CD4-positive, alpha-beta memory T cell (primary cell): ENCODE results near the gene EXD2. TPM values are rescaled to one million over a fixed set of nuclear protein-coding genes. Genes with fewer than 3 reads are reported as not detected.
"Not testable (repeated sequence)": the region's sequence is repeated elsewhere in the genome, so short reads cannot be mapped to it uniquely, and the experiment has no call there.

ENCODE experiments used
- CTCF ChIA-PET: fragments of 350-600 bp; sonication (Branson Sonifier 250); formaldehyde crosslinking; loops from one replicate; lab custom pipeline; 2021; ENCODE audit warnings: inconsistent platforms; ENCODE audit not compliant: partially characterized antibody; lab: Charles Lee
- POLR2A ChIA-PET: fragments of 350-600 bp; sonication (Branson Sonifier 250); formaldehyde crosslinking; loops from one replicate; lab custom pipeline; 2021; ENCODE audit not compliant: partially characterized antibody; lab: Charles Lee
- DNase-seq, 5 donors: peaks; one replicate each; pipeline versions ENCODE4 v3.0.0 to v3.0.0-alpha.2; 2020 to 2022; ENCODE audit warnings: mixed read lengths in 1 of 5
- H3K27ac ChIP-seq: one replicate; pipeline ENCODE4 v1.7.0; 2013; ENCODE audit warnings: low read depth, low read length
- H3K27me3 ChIP-seq: 2 replicates; pipeline ENCODE4 v1.7.0; 2013; ENCODE audit warnings: mild to moderate bottlenecking, low read length, moderate library complexity; ENCODE audit not compliant: insufficient read depth
- H3K36me3 ChIP-seq: 2 replicates; pipeline ENCODE4 v1.7.0; 2013; ENCODE audit warnings: mild to moderate bottlenecking, low read length, moderate library complexity; ENCODE audit not compliant: insufficient read depth
- H3K4me1 ChIP-seq: 2 replicates; pipeline ENCODE4 v1.7.0; 2013; ENCODE audit warnings: mild to moderate bottlenecking, low read length, moderate library complexity; ENCODE audit not compliant: insufficient read depth
- H3K4me3 ChIP-seq, 2 donors: one replicate each; pipeline ENCODE4 v1.7.0; 2013; ENCODE audit warnings: low read length in 2 of 2, mild to moderate bottlenecking in 1 of 2
- H3K9me3 ChIP-seq, 2 donors: one replicate each; pipeline ENCODE4 v1.7.0; 2013; ENCODE audit warnings: low read length in 2 of 2, control low read depth in 1 of 2; ENCODE audit not compliant: control insufficient read depth in 1 of 2
- H3K27ac Mint-ChIP-seq, 7 donors: one replicate each; pipeline ENCODE4 v1.8.0; 2020 to 2021; ENCODE audit warnings: mixed read lengths in 7 of 7, mild to moderate bottlenecking in 6 of 7, inconsistent platforms in 3 of 7, moderate library complexity in 3 of 7
- H3K27me3 Mint-ChIP-seq, 2 donors: one replicate each; pipeline ENCODE4 v1.8.0; 2020 to 2021; ENCODE audit warnings: mixed read lengths in 2 of 2
- H3K36me3 Mint-ChIP-seq, 2 donors: one replicate each; pipeline ENCODE4 v1.8.0; 2020 to 2021; ENCODE audit warnings: mixed read lengths in 2 of 2, inconsistent platforms in 1 of 2, mild to moderate bottlenecking in 1 of 2
- H3K4me1 Mint-ChIP-seq, 4 donors: one replicate each; pipeline ENCODE4 v1.8.0; 2020 to 2021; ENCODE audit warnings: mixed read lengths in 4 of 4, mild to moderate bottlenecking in 1 of 4
- H3K4me3 Mint-ChIP-seq, 8 donors: one replicate each; pipeline ENCODE4 v1.8.0; 2020 to 2021; ENCODE audit warnings: mixed read lengths in 8 of 8, mild to moderate bottlenecking in 7 of 8, moderate library complexity in 6 of 8, inconsistent platforms in 3 of 8
- H3K9me3 Mint-ChIP-seq, 8 donors: one replicate each; pipeline ENCODE4 v1.8.0; 2020 to 2021; ENCODE audit warnings: mixed read lengths in 8 of 8, mild to moderate bottlenecking in 5 of 8, inconsistent platforms in 3 of 8, moderate library complexity in 1 of 8
- intact Hi-C: fragments of 100-400 bp; cut with micrococcal nuclease; formaldehyde crosslinking; loops from one replicate; pipeline ENCODE4 v1.15.1; 2023
- polyA plus RNA-seq, 2 donors: library from polyadenylated mRNA; unstranded; fragments of 300-500 nt; fragmentation: Illumina TruSeq; gene quantifications; one replicate each; pipeline ENCODE4 v1.2.3, GENCODE V29; 2021
- total RNA-seq, 2 experiments: library from RNA; stranded (reverse); gene quantifications; one replicate each; pipeline ENCODE4 v1.2.3, GENCODE V29; 2021

Gene EXD2
- total and polyA plus RNA-seq, 4 experiments from 2014 or later = 4.6 to 15.7 (median 11.6) TPM

- Mint-ChIP-seq H3K9me3 (no peaks in the 10 kb centered on the region), H3K27ac (no peak overlapping the region), H3K27me3 (peaks cover 2 to 3% of the 10 kb centered on the region in 2 donors), H3K4me1 (no peaks in the 10 kb centered on the region), H3K36me3 (no peaks in the 10 kb centered on the region), H3K4me3 (no peak overlapping the region)
- no peak overlapping the region for H3K27ac ChIP-seq
- no peaks in the 10 kb centered on the region for H3K27me3 ChIP-seq
- intact Hi-C loops = no loop called here
- H3K4me3 ChIP-seq = no peak overlapping the region
- ChIA-PET CTCF (no interaction called here), POLR2A (no interaction called here)
- no peaks in the 10 kb centered on the region for H3K4me1 ChIP-seq
- no peak for DNase-seq
- no peaks in the 10 kb centered on the region for H3K36me3 ChIP-seq
- H3K9me3 ChIP-seq = no peaks in the 10 kb centered on the region
These were observed 98.7 kb downstream of the EXD2 start for GRCh38 chr14:69289811-69290520.

- DNase-seq, H3K27me3 Mint-ChIP-seq, H3K9me3 ChIP-seq, intact Hi-C loops, H3K4me3 ChIP-seq, H3K27ac Mint-ChIP-seq, H3K27me3 ChIP-seq, CTCF ChIA-PET, H3K4me1 Mint-ChIP-seq, H3K27ac ChIP-seq, H3K36me3 Mint-ChIP-seq, POLR2A ChIA-PET, H3K36me3 ChIP-seq, H3K4me1 ChIP-seq, H3K9me3 Mint-ChIP-seq, H3K4me3 Mint-ChIP-seq: not testable (repeated sequence)
These were observed 99.6 kb downstream of the EXD2 start for GRCh38 chr14:69290881-69291280.

GRCh38 chr14:69291396-69291795 is 100.1 kb downstream of the EXD2 start:
- no peaks in the 10 kb centered on the region for H3K4me1 ChIP-seq
- CTCF ChIA-PET = no interaction called here
- DNase-seq = no peak
- H3K4me1 Mint-ChIP-seq = no peaks in the 10 kb centered on the region
- no peaks in the 10 kb centered on the region for H3K9me3 Mint-ChIP-seq
- H3K4me3 ChIP-seq = no peak overlapping the region
- intact Hi-C loops = no loop called here
- peaks cover 2 to 3% of the 10 kb centered on the region in 2 donors for H3K27me3 Mint-ChIP-seq
- H3K4me3 Mint-ChIP-seq = no peak overlapping the region
- H3K9me3 ChIP-seq = no peaks in the 10 kb centered on the region
- H3K27me3 ChIP-seq = no peaks in the 10 kb centered on the region
- no peak overlapping the region for H3K27ac Mint-ChIP-seq
- H3K36me3 Mint-ChIP-seq = no peaks in the 10 kb centered on the region
- POLR2A ChIA-PET = no interaction called here
- H3K36me3 ChIP-seq = no peaks in the 10 kb centered on the region
- no peak overlapping the region for H3K27ac ChIP-seq

GRCh38 chr14:69291891-69292561 is 100.7 kb downstream of the EXD2 start:
- H3K27me3 Mint-ChIP-seq = peaks cover 2 to 5% of the 10 kb centered on the region in 2 donors
- H3K36me3 Mint-ChIP-seq = no peaks in the 10 kb centered on the region
- POLR2A ChIA-PET = no interaction called here

More at GRCh38 chr14:69291891-69292561, 100.7 kb downstream of the EXD2 start:
- H3K27ac Mint-ChIP-seq = no peak overlapping the region
- no peak for DNase-seq
- Histone ChIP-seq H3K4me3 (no peak overlapping the region), H3K9me3 (no peaks in the 10 kb centered on the region), H3K27me3 (no peaks in the 10 kb centered on the region), H3K4me1 (no peaks in the 10 kb centered on the region), H3K36me3 (no peaks in the 10 kb centered on the region), H3K27ac (no peak overlapping the region)
- no peak overlapping the region for H3K4me3 Mint-ChIP-seq
- intact Hi-C loops = no loop called here
- CTCF ChIA-PET = no interaction called here
- no peaks in the 10 kb centered on the region for H3K9me3 Mint-ChIP-seq
- no peaks in the 10 kb centered on the region for H3K4me1 Mint-ChIP-seq

Other genes with a start within 250 kb of the EXD2 start
- gene ACTN1, start 212.2 kb upstream of the EXD2 start, total RNA-seq = 10 to 100 TPM; 70.8 to 75.1 TPM
- 10 to 100 TPM; 33.6 to 63.3 TPM for gene ACTN1, start 212.2 kb upstream of the EXD2 start, polyA plus RNA-seq
- 10 to 100 TPM; 69.3 to 75.7 TPM for gene DCAF5, start 38.4 kb upstream of the EXD2 start, total RNA-seq
- gene DCAF5, start 38.4 kb upstream of the EXD2 start, polyA plus RNA-seq = 10 to 100 TPM; 54.4 to 73.4 TPM
- under 1 TPM in 1 of 2 experiments, not detected in 1; 0.06 TPM for gene GALNT16, start 68.7 kb downstream of the EXD2 start, total RNA-seq
- gene GALNT16, start 68.7 kb downstream of the EXD2 start, polyA plus RNA-seq = not detected
- 100 to 1,000 TPM; 118 to 135 TPM for gene ERH, start 206.8 kb downstream of the EXD2 start, total RNA-seq
- gene ERH, start 206.8 kb downstream of the EXD2 start, polyA plus RNA-seq = 10 to 100 TPM; 44.6 to 63.6 TPM
- gene SLC39A9, start 207.2 kb downstream of the EXD2 start, total RNA-seq = 10 to 100 TPM; 33.7 to 38.6 TPM
- 10 to 100 TPM; 17.9 to 18.6 TPM for gene SLC39A9, start 207.2 kb downstream of the EXD2 start, polyA plus RNA-seq